ENCODE measurements around the gene KLK10. TPM values are rescaled to one million over a fixed set of nuclear protein-coding genes. Genes with fewer than 3 reads are reported as not detected.

Gene KLK10
- total RNA-seq, 1 experiment from 2014 or later = not detected

- Histone ChIP-seq H3K9me3 (ENCODE audit: control insufficient read depth, insufficient read depth, low read depth, low read length) (no peaks in the 10 kb centered on the region), H3K27ac (ENCODE audit: low read length) (no peak overlapping the region), H3K4me1 (ENCODE audit: control insufficient read depth, insufficient read depth, low read length) (no peaks in the 10 kb centered on the region), H3K27me3 (ENCODE audit: control insufficient read depth, insufficient read depth, low read length) (no peaks in the 10 kb centered on the region; the same call in 1 of the 2 replicates), H3K4me3 (ENCODE audit: low read depth in 2 of 2, low read length in 2 of 2) (no peak overlapping the region), H3K36me3 (ENCODE audit: control insufficient read depth, insufficient read depth, low read length) (no peaks in the 10 kb centered on the region)
- peak; percentile 65; the same call in 1 of the 2 replicates for ATAC-seq
- POLR2A ChIA-PET = no interaction called here
- DNase-seq (ENCODE audit: low read depth, low spot score) = no peak
- CTCF ChIA-PET = no interaction called here
- TF ChIP-seq REST (IDR thresholded peaks at IDR 0.05; ENCODE audit: insufficient read depth in 1 of 2, low read depth in 2 of 2, low read length in 1 of 2) = no peak
- TF ChIP-seq POLR2AphosphoS5 (IDR thresholded peaks at IDR 0.05; ENCODE audit: low read depth, low read length) = no peak
- no peak for TF ChIP-seq SIN3A (IDR thresholded peaks at IDR 0.05; ENCODE audit: borderline replicate concordance, insufficient read depth, low read depth, low read length)
- no peak for TF ChIP-seq TCF7L2 (IDR thresholded peaks at IDR 0.05; ENCODE audit: low read depth, low read length)
- in situ Hi-C loops (cut with HindIII; ENCODE audit: low pct_unique_long_range_greater_than_20kb, low sequenced_read_pairs) = no loop called here
- intact Hi-C loops (cut with micrococcal nuclease; ENCODE audit: unreplicated experiment) = no loop called here
- no TSS peak for BruUV-seq (replicated peaks)
These were observed 16.8 kb downstream of the KLK10 start for GRCh38 chr19:51002542-51003311.

GRCh38 chr19:51002089-51002532 is 17.4 kb downstream of the KLK10 start:
- H3K9me3 ChIP-seq (ENCODE audit: control insufficient read depth, insufficient read depth, low read depth, low read length) = no peaks in the 10 kb centered on the region
- no peak overlapping the region for H3K27ac ChIP-seq (ENCODE audit: low read length)
- ATAC-seq = no peak
- intact Hi-C loops (cut with micrococcal nuclease; ENCODE audit: unreplicated experiment) (no loop called here), in situ Hi-C loops (cut with HindIII; ENCODE audit: low pct_unique_long_range_greater_than_20kb, low sequenced_read_pairs) (no loop called here)
- no peak for DNase-seq (ENCODE audit: low read depth, low spot score)
- no peaks in the 10 kb centered on the region for H3K36me3 ChIP-seq (ENCODE audit: control insufficient read depth, insufficient read depth, low read length)
- no TSS peak for BruUV-seq (replicated peaks)
- ChIA-PET CTCF (no interaction called here), POLR2A (no interaction called here)
- no peaks in the 10 kb centered on the region for H3K4me1 ChIP-seq (ENCODE audit: control insufficient read depth, insufficient read depth, low read length)
- no peaks in the 10 kb centered on the region; the same call in 1 of the 2 replicates for H3K27me3 ChIP-seq (ENCODE audit: control insufficient read depth, insufficient read depth, low read length)
- H3K4me3 ChIP-seq (ENCODE audit: low read depth in 2 of 2, low read length in 2 of 2) = no peak overlapping the region
- TF ChIP-seq REST (IDR thresholded peaks at IDR 0.05; ENCODE audit: insufficient read depth in 1 of 2, low read depth in 2 of 2, low read length in 1 of 2) = no peak
- TF ChIP-seq POLR2AphosphoS5 (IDR thresholded peaks at IDR 0.05; ENCODE audit: low read depth, low read length) = no peak
- no peak for TF ChIP-seq SIN3A (IDR thresholded peaks at IDR 0.05; ENCODE audit: borderline replicate concordance, insufficient read depth, low read depth, low read length)
- no peak for TF ChIP-seq TCF7L2 (IDR thresholded peaks at IDR 0.05; ENCODE audit: low read depth, low read length)
- TF ChIP-seq CTCF (IDR thresholded peaks at IDR 0.05) = no peak

Measured in Panc1 (cell line).